Stomach (tissue), 4 donors: ENCODE measurements around the gene ROCK2.

Experiments
- POLR2A ChIP-seq, 4 donors: fragments of 450-650 bp; IDR thresholded peaks; one replicate each; pipeline ENCODE4 v1.6.1; 2016; ENCODE audit warnings: antibody characterized with exemption in 4 of 4, control low read depth in 2 of 4, mild to moderate bottlenecking in 1 of 4, moderate library complexity in 1 of 4
- POLR2AphosphoS5 ChIP-seq, 3 donors: sonication (generic); formaldehyde crosslinking; IDR thresholded peaks; one replicate each; pipeline ENCODE4 v1.6.1; 2016; ENCODE audit warnings: antibody characterized with exemption in 3 of 3
- TF ChIP-seq, protein P1 (sequence below), 7 experiments: fragments of 450-650 bp in 4 of 7; fragments of 200-600 bp in 3 of 7; sonication (generic) in 3 of 7; IDR thresholded peaks; one replicate each; pipeline ENCODE4 v1.5.1; 2016 to 2019; ENCODE audit warnings: antibody characterized with exemption in 7 of 7, control low read depth in 2 of 7, mild to moderate bottlenecking in 1 of 7

DNA sequence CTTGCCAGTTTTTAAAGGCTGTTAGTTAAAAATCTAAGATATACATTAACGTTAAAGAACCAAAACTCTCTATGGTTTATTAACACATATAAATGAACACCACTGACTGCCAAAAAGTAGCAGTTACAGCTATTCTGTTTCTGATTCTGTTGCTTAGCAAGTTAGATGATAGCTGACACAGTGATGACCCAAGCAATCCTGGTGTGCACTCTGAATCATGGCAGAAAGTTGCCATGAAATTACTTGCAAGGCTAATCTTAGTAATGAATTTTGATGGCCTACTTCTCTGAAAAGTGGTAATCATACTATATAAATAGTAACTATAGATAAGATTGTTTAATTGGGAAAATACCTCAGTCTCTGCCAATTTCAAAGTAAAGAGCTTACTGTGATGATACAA lies 57.7 kb downstream of the ROCK2 start:
- TF ChIP-seq, protein P1, sequence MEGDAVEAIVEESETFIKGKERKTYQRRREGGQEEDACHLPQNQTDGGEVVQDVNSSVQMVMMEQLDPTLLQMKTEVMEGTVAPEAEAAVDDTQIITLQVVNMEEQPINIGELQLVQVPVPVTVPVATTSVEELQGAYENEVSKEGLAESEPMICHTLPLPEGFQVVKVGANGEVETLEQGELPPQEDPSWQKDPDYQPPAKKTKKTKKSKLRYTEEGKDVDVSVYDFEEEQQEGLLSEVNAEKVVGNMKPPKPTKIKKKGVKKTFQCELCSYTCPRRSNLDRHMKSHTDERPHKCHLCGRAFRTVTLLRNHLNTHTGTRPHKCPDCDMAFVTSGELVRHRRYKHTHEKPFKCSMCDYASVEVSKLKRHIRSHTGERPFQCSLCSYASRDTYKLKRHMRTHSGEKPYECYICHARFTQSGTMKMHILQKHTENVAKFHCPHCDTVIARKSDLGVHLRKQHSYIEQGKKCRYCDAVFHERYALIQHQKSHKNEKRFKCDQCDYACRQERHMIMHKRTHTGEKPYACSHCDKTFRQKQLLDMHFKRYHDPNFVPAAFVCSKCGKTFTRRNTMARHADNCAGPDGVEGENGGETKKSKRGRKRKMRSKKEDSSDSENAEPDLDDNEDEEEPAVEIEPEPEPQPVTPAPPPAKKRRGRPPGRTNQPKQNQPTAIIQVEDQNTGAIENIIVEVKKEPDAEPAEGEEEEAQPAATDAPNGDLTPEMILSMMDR (IDR thresholded peaks at IDR 0.05): no peak
- TF ChIP-seq POLR2AphosphoS5 (IDR thresholded peaks at IDR 0.05): no peak
- TF ChIP-seq POLR2A (IDR thresholded peaks at IDR 0.05): no peak
